ENCODE measurements around the gene AFF3.
A peak's percentile ranks its signal among the peaks of the same experiment; 100 is the strongest.

The AFF3 gene

DNA sequence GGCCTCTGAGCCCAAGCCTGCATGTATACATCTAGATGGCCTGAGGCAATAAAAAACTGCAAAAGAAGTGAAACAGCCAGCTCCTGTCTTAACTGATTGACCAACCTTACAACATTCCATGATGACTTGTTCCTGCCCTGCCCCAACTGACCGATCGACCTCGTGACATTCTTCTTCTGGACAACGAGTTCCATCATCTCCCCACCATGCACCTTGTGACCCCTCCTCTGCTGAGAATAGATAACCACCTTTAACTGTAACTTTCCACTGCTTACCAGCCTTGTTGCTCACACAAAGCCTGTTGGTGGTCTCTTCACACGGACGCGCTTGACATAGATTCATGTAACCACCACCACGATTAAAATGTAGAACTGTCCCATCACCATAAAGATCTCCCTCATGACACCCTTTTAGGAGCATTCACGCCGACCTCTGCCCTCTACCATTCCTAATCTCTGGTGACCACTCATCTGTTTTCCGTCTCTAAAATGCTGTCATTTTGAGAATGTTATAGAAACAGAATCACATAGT, 532.5 kb downstream of the AFF3 start:
- TF ChIP-seq POLR2A (IDR thresholded peaks at IDR 0.05; ENCODE audit: low read depth, low read length), result no peak
- no peak for FAIRE-seq
- no peak for DNase-seq (ENCODE audit: insufficient read length, low spot score)

- DNase-seq (ENCODE audit: insufficient read length, low spot score) (no peak), FAIRE-seq (no peak)
- TF ChIP-seq POLR2A (IDR thresholded peaks at IDR 0.05; ENCODE audit: low read depth, low read length), result no peak
These were observed 533.5 kb downstream of the AFF3 start for GRCh38 chr2:99608861-99609260.

DNA sequence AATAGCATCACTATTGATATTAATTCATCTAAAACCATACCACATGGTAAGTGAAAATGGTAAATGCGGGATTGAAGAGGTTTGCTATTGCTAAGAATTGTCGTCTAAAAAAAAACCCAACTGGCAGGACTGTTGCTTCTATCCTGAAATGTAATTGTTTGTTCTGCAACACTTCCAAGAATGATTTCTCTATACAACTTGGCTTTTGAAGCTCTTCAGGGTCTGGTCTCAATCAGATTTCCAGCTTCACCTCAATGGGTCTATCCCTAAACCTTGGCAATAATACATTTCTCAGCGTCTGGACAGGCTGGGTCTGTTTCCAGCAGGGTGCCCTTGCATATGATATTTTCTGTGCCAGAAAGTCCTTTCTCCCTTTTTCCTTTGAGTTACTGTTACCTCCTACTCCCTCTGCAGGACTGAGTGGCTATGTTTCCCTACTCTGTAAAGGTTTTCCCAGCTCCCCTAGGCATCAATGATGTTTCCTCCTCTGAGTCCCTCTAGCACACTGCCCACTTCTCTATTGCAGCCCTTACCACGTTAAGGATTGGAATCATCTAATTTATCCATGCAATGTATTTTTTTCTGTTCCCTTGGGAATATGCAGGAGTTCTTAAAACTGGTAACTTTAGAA, 534.4 kb downstream of the AFF3 start:
- FAIRE-seq, result no peak
- TF ChIP-seq POLR2A (IDR thresholded peaks at IDR 0.05; ENCODE audit: low read depth, low read length), result no peak
- no peak for DNase-seq (ENCODE audit: insufficient read length, low spot score)

DNA sequence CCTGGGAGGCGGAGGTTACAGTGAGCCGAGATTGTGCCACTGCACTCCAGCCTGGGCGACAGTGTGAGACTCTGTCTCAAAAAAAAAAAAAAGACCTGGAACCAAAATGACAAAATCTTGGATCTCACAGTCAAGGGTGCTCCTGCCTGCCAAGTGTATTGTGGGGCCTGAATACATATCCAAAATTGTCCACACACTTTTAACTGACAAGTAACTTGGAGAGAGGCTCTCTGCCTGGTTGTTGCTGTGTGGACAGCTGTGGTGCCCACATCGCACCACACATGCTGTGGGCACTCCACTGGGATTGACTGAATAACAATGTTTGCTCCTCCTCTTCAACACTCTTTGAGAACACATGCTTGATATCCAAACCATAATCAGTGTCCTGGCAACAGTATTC, 534.9 kb downstream of the AFF3 start:
- DNase-seq (ENCODE audit: insufficient read length, low spot score) (no peak), FAIRE-seq (no peak)
- no peak for TF ChIP-seq POLR2A (IDR thresholded peaks at IDR 0.05; ENCODE audit: low read depth, low read length)

- no peak for TF ChIP-seq POLR2A (IDR thresholded peaks at IDR 0.05; ENCODE audit: low read depth, low read length)
- no peak for FAIRE-seq
- no peak for DNase-seq (ENCODE audit: insufficient read length, low spot score)
These were observed 537.4 kb downstream of the AFF3 start for GRCh38 chr2:99605036-99605435.

GRCh38 chr2:99602476-99602875, 539.9 kb downstream of the AFF3 start:
- FAIRE-seq (peak; percentile 87), DNase-seq (ENCODE audit: insufficient read length, low spot score) (peak; percentile 33)
- no peak for TF ChIP-seq POLR2A (IDR thresholded peaks at IDR 0.05; ENCODE audit: low read depth, low read length)

DNA sequence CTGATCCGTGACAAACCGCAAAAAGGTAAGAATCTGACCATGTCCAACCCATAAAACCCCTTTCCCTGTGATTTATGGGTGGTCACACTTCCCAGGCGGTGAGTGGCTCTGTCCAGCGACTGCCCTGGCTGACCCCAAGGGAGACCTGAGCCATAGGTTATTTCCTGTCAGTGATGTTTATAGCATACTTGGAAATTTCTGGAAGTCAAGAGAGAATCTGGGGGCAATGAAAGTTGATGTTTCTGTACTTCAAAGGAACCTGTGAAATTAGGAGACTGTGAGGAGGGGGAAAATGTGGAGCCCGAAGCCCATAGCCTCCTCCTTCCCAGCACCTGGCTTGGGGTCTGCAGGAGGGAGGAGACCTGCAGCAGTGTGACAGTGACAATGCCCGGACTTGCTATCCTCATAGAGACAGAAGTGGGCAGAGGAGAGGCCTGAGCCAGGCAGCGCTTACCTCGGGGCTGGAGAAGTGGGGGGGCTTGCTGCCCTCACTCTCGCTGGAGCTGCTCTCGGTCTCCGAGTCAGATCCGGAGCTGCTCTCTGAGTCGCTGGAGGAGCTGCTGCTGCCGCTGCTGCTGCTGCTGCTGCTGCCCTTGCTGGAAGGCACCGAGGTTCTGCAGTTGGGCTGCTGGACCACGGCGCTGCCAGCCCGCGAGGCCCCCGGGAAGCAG, 541.3 kb downstream of the AFF3 start:
- DNase-seq (ENCODE audit: insufficient read length, low spot score) (no peak), FAIRE-seq (no peak)
- TF ChIP-seq POLR2A (IDR thresholded peaks at IDR 0.05; ENCODE audit: low read depth, low read length), result no peak

- no peak for TF ChIP-seq POLR2A (IDR thresholded peaks at IDR 0.05; ENCODE audit: low read depth, low read length)
These were observed 543.9 kb downstream of the AFF3 start for GRCh38 chr2:99598441-99598840.

GRCh38 chr2:99597616-99598015, 544.8 kb downstream of the AFF3 start:
- FAIRE-seq (peak; percentile 27), DNase-seq (ENCODE audit: insufficient read length, low spot score) (peak; percentile 47)
- TF ChIP-seq POLR2A (IDR thresholded peaks at IDR 0.05; ENCODE audit: low read depth, low read length), result no peak

More at GRCh38 chr2:99598441-99598840, 543.9 kb downstream of the AFF3 start:
- DNase-seq (ENCODE audit: insufficient read length, low spot score) (no peak), FAIRE-seq (no peak)

DNA sequence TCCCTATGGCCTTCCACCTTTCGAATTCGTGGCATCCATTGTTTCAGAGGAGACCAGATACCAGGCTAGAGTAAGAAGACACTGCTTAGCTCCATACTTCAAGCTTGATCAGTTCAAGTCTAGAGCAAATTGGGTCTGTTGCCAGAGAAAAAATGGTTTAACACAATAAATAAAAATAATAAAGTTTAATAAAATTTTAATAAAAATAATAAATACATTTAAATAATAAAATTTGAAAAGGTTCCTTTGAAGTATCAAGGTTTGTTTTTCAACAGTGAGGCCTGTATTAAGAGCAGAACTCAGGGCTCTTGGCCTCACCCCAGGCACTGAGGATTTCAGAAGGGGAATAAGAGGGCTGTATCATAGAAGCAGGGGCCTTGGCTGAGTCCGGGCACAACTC, 547.0 kb downstream of the AFF3 start:
- TF ChIP-seq POLR2A (IDR thresholded peaks at IDR 0.05; ENCODE audit: low read depth, low read length), result no peak
- FAIRE-seq (no peak), DNase-seq (ENCODE audit: insufficient read length, low spot score) (no peak)

DNA sequence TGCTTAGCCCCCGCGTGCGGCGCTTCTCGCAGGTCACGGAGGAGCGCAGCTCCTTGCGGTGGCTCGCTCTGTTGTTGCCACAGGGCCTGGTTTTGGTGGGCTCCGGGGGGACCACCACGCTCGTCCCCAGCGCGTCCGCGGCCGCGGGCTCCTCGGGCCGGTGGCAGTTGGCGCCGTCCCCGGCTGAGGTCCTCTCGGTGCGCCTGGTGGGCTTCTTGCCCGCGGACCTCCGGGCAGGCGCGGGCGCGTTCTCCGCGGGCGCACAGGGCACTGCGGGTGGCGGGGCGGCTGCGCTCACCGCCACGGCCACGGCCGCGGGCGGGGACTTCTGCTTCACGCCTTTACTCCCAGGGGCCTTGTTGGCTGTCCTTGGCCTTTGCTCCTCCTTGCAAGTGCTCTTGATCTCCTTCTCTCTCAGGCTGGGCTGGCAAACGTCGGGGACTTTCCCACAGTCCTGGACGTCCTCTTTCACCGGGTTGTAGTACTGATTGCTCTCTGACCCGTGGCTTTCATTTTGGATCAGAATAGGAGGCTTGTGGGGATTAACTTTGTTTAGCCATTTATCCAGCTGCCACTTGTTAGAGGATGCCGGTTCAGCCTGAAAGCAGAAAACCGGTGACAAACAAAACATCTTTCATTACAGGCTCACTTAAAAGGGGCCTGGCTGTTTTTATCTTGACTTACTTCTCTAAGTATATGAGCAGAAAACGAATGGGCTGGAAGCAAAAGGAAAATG, 548.5 kb downstream of the AFF3 start:
- DNase-seq (ENCODE audit: insufficient read length, low spot score) (no peak), FAIRE-seq (no peak)

DNA sequence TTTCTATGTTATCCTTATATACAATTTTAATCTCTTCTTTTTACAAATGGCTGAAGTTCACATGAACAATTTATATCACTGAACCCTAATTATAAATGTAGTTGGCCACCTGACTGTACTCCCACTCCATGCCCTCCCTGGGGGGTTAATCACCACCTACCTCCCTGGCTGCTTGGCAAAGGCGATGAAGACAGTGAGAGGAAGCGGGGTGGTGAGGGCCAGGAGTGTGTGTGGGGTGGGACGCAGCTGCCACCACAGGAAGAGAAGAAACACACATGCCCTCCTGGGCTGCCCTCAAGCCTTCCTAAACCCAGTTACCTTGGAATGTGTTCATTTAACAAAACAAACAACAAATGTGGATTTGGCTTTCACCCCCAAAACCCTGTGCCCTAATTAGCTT, 565.6 kb downstream of the AFF3 start:
- FAIRE-seq (no peak), DNase-seq (ENCODE audit: insufficient read length, low spot score) (no peak)
- no peak for TF ChIP-seq POLR2A (IDR thresholded peaks at IDR 0.05; ENCODE audit: low read depth, low read length)

More for the DNA sequence above, 548.5 kb downstream of the AFF3 start:
- TF ChIP-seq POLR2A (IDR thresholded peaks at IDR 0.05; ENCODE audit: low read depth, low read length), result no peak

DNA sequence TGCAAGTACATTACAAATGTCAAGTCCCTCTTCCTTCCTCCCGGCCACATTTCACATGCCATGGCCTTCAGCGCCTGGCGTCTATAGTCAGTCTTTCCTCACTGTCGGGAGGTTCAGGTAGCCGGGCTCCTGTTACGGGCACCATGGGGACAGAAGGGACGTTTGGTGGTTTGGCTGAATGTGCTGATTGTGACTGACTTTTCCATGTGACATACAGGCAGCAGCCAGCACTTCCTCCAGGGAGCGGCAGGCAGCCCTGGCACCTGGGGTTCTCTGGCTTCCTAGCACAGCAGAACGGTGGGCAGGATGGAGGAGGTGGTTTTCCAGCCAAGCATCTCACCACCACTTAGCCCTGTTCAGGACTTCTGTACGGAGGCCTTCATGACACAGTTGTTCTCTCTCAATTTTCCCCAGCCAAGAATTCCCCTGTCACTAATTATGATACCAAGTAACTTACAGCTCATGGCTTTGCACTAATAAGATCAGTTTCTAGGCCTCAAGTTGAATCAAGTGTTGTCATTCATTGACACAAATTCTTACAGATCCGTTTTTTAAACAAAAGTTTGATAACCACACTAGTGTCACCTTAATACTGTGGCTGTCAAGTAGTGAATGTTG, 568.6 kb downstream of the AFF3 start:
- no peak for TF ChIP-seq POLR2A (IDR thresholded peaks at IDR 0.05; ENCODE audit: low read depth, low read length)
- no peak for FAIRE-seq

More for the DNA sequence above, 568.6 kb downstream of the AFF3 start:
- DNase-seq (ENCODE audit: insufficient read length, low spot score), result no peak
